ENCODE measurements around the gene CCT3. TPM values are rescaled to one million over a fixed set of nuclear protein-coding genes. Genes with fewer than 3 reads are reported as not detected.
"Not testable (repeated sequence)": the region's sequence is repeated elsewhere in the genome, so short reads cannot be mapped to it uniquely, and the experiment has no call there.

The CCT3 gene
- total RNA-seq, 2 experiments from 2014 or later, result 297 to 406 TPM

DNA sequence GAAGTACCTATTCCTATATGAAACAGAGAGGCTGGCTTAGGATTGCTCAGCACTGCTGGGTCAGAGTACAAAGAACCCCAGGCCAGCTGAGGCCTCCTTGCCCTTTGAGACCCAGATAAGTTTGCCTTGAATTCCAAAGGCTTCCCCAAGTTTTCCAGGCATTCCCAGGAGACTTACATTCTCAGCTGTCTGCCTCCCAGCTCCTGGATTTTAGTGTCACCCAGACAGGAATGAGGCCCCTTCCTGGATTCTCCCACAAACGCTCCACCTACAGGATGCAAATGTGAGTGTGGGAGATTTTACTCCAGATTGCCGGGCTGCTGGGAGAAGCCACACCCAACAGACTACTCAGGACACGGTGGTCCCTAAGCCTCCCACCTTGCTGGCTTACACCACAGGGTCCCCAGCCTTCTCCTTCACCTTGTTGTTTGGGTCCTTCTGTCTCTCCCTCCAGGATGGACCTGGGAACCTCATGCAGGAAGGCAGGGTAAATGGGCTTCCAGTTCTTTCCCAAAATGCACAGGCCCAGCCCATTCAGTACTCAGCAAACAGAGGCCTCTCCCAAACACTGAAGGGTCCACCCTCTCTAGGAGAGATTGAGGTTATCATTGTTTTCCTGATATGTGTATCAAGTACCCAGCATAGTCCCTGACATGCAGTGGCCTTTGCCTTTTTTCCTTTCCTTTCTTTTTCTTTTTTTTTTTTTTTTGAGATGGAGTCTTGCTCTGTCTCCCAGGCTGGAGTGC is 41.5 kb upstream of the CCT3 start:
- CTCF ChIA-PET, result interaction anchor here (0.7 to 1.3 kb wide), 3 partner anchors 21 to 86 kb away, joined by 3 to 4 read pairs (median 3); no protein-coding TSS in a partner anchor
- Mint-ChIP-seq H3K4me3 (no peak overlapping the region), H3K27ac (no peak overlapping the region), H3K27me3 (peaks cover 8% of the 10 kb centered on the region), H3K9me3 (ENCODE audit: low read depth) (no peaks in the 10 kb centered on the region), H3K36me3 (ENCODE audit: low read depth) (no peaks in the 10 kb centered on the region), H3K4me1 (no peaks in the 10 kb centered on the region)
- POLR2A ChIA-PET, result no interaction called here
- ATAC-seq (no peak), DNase-seq (no peak)
- intact Hi-C loops (cut with DNase I, micrococcal nuclease), result loop anchor here in 1 of 2 experiments (10.0 kb wide), 1 partner anchor 175 kb away; no protein-coding TSS in a partner anchor

DNA sequence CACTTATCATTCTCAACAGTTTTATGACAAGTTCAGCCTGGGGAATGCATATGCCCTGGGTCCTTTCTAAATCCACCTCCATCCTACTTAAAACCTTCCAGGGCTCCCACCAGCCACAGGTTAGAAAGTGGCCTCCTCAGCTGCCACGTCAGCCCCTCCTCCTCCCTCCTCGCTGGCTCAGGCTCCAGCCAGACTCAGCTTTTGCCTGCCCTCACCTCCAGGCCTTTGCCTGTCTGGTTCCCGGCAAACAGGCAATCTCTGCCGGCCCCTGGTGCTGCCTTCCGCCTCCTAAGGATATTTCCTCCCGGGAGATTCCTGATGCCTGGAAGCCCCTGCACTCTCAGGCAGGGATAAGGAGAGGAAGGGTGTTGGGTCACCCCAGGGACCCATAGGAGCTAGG is 40.5 kb upstream of the CCT3 start:
- CTCF ChIA-PET, result interaction anchor here (0.7 to 2.3 kb wide), 6 partner anchors 8 to 108 kb away, joined by 3 to 7 read pairs (median 4); no protein-coding TSS in a partner anchor
- H3K36me3 Mint-ChIP-seq (ENCODE audit: low read depth), result no peaks in the 10 kb centered on the region
- H3K4me3 Mint-ChIP-seq, result no peak overlapping the region

DNA sequence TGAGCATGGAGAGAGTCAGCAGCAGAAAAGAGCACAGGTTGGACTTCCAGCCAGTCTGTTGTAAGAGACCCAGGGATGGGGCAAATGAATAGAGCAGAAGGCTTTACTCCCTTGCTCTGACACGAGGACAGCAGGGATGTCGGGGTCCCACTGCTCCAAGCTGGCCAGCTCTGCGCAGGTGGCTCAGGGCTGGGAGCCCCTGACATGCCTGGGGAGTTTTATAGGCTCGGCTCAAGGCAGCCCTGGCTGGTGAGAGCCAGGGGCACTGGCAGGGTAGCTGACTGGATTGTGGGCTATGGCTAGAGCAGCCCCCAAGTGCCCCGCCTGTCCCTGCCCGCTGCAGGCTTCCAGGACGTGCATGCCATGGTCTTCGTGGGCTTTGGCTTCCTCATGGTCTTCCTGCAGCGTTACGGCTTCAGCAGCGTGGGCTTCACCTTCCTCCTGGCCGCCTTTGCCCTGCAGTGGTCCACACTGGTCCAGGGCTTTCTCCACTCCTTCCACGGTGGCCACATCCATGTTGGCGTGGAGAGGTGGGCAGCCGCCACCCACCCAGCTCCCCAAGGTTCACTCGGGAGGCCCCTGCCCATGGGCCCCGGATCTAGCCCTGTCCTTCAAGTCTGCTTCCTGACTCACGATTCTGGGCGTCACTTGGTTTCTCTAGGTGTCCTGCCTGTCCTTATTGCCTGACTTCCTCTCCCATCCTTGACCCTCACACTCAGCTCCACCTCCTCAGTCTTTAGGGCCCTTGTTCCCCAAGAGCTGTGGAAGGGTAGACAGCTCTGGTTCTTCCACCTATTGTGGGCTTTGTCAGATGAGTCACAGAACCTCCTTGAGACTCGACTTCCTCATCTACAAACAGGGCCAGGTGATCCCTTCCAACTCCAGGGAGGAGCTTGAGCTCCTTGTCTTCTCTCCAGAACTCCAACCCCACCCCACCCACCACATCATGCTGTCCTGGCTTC is 39.1 kb upstream of the CCT3 start:
- CTCF ChIA-PET, result interaction anchor here (0.6 to 3.3 kb wide), 6 partner anchors 8 to 551 kb away, joined by 3 to 27 read pairs (median 5); no protein-coding TSS in a partner anchor
- H3K27me3 Mint-ChIP-seq, result peaks cover 16% of the 10 kb centered on the region

More for the DNA sequence above, 40.5 kb upstream of the CCT3 start:
- Mint-ChIP-seq H3K4me1 (no peaks in the 10 kb centered on the region), H3K27me3 (peaks cover 11% of the 10 kb centered on the region), H3K27ac (no peak overlapping the region), H3K9me3 (ENCODE audit: low read depth) (no peaks in the 10 kb centered on the region)
- DNase-seq (no peak), ATAC-seq (no peak)
- intact Hi-C loops (cut with DNase I, micrococcal nuclease), result loop anchor here in 1 of 2 experiments (10.0 kb wide), 1 partner anchor 176 kb away; no protein-coding TSS in a partner anchor
- POLR2A ChIA-PET, result no interaction called here

DNA sequence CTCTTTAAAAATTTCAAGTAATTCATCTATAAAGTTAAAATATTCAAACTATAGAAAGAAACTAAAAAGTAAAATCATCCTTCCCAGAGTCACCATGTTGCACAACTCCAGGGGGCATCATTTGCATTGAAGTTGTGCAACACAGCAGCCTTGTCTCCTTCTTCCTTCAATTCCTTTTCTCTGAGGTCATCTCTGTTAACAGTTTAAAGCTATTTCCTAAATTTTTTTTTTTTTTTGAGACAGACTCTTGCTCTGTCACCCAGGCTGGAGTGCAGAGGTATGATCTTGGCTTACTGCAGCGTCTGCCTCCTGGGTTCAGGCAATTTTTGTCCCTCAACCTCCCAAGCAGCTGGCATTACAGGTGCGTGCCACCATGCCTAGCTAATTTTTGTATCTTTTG is 38.1 kb upstream of the CCT3 start:
- Mint-ChIP-seq H3K4me1 (no peaks in the 10 kb centered on the region), H3K36me3 (ENCODE audit: low read depth) (no peaks in the 10 kb centered on the region), H3K9me3 (ENCODE audit: low read depth) (no peaks in the 10 kb centered on the region), H3K27me3 (peaks cover 16% of the 10 kb centered on the region), H3K4me3 (no peak overlapping the region), H3K27ac (no peak overlapping the region)
- ChIA-PET CTCF (interaction anchor here (0.5 to 3.3 kb wide), 6 partner anchors 9 to 244 kb away, joined by 3 to 27 read pairs (median 3); partner anchors contain the start of genes CCT3 and TSACC), POLR2A (no interaction called here)
- ATAC-seq (no peak), DNase-seq (no peak)
- intact Hi-C loops (cut with DNase I, micrococcal nuclease), result loop anchor here in 1 of 2 experiments (2.0 to 10.0 kb wide), 2 partner anchors 15 to 179 kb away; no protein-coding TSS in a partner anchor

More for the DNA sequence above, 39.1 kb upstream of the CCT3 start:
- Mint-ChIP-seq H3K27ac (no peak overlapping the region), H3K9me3 (ENCODE audit: low read depth) (no peaks in the 10 kb centered on the region), H3K4me1 (no peaks in the 10 kb centered on the region), H3K36me3 (ENCODE audit: low read depth) (no peaks in the 10 kb centered on the region), H3K4me3 (no peak overlapping the region)
- intact Hi-C loops (cut with DNase I, micrococcal nuclease), result loop anchor here in 1 of 2 experiments (2.0 to 10.0 kb wide), 2 partner anchors 16 to 178 kb away; no protein-coding TSS in a partner anchor
- no peak for ATAC-seq
- DNase-seq, result no peak
- POLR2A ChIA-PET, result no interaction called here

DNA sequence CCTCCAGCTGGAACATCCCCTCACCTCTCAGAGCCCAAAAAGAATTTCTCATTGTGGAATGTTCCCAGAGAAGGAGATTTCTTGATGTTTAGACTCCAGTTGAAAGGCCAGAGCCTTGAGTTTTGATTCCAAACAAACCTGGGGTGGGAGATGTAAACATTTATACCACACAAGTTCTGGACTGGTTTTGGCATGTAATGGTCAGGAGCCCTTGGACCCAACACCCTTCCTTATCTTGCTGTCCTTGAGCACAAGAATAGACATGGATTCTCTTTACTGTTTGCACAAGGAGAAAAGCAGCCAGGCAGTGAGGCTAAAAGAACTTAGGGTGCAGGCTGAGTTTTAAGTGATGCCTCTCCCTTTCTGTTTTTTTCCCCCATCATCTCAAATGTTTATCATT is 35.5 kb upstream of the CCT3 start:
- peaks cover 23% of the 10 kb centered on the region for H3K27me3 Mint-ChIP-seq
- H3K4me3 Mint-ChIP-seq, result no peak overlapping the region
- ATAC-seq (no peak), DNase-seq (no peak)
- intact Hi-C loops (cut with DNase I, micrococcal nuclease), result loop anchor here in 1 of 2 experiments (10.0 kb wide), 1 partner anchor 181 kb away; no protein-coding TSS in a partner anchor
- ChIA-PET POLR2A (no interaction called here), CTCF (interaction anchor here (0.7 to 1.9 kb wide), 3 partner anchors 12 to 72 kb away, joined by 3 to 6 read pairs (median 4); no protein-coding TSS in a partner anchor)
- H3K4me1 Mint-ChIP-seq, result peaks cover 2% of the 10 kb centered on the region
- H3K9me3 Mint-ChIP-seq (ENCODE audit: low read depth), result no peaks in the 10 kb centered on the region
- H3K27ac Mint-ChIP-seq, result no peak overlapping the region
- H3K36me3 Mint-ChIP-seq (ENCODE audit: low read depth), result no peaks in the 10 kb centered on the region

DNA sequence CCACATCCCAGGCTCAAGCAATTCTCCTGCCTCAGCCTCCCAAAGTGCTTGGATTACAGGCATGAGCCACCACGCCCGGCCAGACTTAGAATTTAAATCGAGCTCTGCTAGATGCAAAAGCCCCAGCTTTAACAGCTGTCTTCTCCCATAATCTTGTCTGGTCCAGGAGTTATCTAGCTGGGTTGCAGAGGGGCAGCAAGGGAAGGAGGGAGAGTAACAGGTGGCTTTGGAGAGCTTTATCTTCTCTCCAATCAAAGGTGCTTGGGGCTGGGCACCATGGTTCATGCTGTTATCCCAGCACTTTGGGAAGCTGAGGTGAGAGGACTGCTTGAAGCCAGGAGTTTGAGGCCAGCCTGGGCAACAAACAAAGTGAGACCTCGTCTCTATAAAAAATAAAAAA is 34.8 kb upstream of the CCT3 start:
- no peak overlapping the region for H3K4me3 Mint-ChIP-seq
- no peak overlapping the region for H3K27ac Mint-ChIP-seq
- H3K27me3 Mint-ChIP-seq, result peaks cover 25% of the 10 kb centered on the region
- H3K9me3 Mint-ChIP-seq (ENCODE audit: low read depth), result no peaks in the 10 kb centered on the region
- H3K4me1 Mint-ChIP-seq, result peaks cover 2% of the 10 kb centered on the region
- H3K36me3 Mint-ChIP-seq (ENCODE audit: low read depth), result no peaks in the 10 kb centered on the region
- POLR2A ChIA-PET, result no interaction called here
- CTCF ChIA-PET, result interaction anchor here (0.7 to 1.9 kb wide), 3 partner anchors 13 to 73 kb away, joined by 3 to 6 read pairs (median 4); no protein-coding TSS in a partner anchor
- no peak for DNase-seq
- intact Hi-C loops (cut with DNase I, micrococcal nuclease), result loop anchor here in 1 of 2 experiments (10.0 kb wide), 1 partner anchor 182 kb away; no protein-coding TSS in a partner anchor
- no peak for ATAC-seq

DNA sequence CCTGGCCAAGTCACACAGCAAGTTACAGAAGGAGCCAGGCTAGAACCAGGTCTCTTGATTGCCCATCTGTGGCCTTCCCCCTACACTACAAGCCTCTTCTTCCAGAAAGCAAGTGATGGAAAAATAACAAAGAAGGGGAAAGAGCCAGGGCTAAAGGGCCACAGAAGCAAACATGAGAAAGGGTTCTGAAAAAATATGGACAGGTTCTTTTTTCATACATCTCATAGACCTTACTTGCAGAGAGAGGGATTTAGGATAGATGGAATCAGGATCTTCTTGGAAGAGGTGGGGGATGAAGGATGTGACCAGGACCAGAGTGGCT is 34.1 kb upstream of the CCT3 start:
- Mint-ChIP-seq H3K36me3 (ENCODE audit: low read depth) (no peaks in the 10 kb centered on the region), H3K27ac (no peak overlapping the region), H3K4me1 (peaks cover 2% of the 10 kb centered on the region), H3K4me3 (no peak overlapping the region), H3K27me3 (peaks cover 23% of the 10 kb centered on the region), H3K9me3 (ENCODE audit: low read depth) (no peaks in the 10 kb centered on the region)
- ATAC-seq, result no peak
- POLR2A ChIA-PET, result no interaction called here
- intact Hi-C loops (cut with DNase I, micrococcal nuclease), result loop anchor here in 1 of 2 experiments (10.0 kb wide), 1 partner anchor 183 kb away; no protein-coding TSS in a partner anchor
- CTCF ChIA-PET, result interaction anchor here (1.6 to 1.9 kb wide), 2 partner anchors 14 to 73 kb away, joined by 4 to 6 read pairs; no protein-coding TSS in a partner anchor
- DNase-seq, result no peak

DNA sequence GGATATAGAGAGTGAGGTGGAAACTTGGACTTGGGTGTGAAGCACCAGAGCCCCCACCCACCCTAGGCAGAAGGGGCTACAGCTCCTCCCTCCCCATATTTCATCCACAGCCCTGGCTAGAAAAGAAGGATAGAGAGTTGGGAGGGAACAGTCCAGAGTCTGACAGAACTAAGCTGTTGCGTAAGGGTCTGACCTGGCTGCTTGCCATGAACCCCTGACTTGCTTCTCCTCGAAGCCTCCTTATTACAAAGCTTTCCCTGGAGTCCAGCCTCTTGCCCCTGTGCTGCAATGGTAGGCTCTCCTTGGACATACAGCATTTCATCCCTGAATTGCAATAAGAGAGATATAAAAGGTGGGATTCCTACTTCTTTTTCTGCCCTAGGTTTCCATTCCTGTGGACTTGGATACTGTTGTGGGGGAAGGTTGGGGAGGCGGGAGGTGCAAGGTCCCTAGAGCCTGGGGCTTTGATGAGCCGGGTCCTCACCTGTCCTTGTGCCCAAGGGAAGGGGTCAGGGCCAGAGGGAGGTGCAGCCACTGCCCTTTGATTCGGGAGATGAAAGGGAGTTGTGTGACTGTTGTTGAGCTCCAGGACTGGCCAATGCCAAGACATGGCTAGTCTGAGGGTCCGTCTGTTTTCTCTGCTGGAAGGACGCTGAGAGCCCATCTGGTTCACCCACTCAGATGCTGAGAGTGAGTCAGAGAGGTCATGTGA is 33.6 kb upstream of the CCT3 start:
- H3K27me3 Mint-ChIP-seq, result peaks cover 23% of the 10 kb centered on the region
- H3K27ac Mint-ChIP-seq, result no peak overlapping the region
- H3K4me1 Mint-ChIP-seq, result peaks cover 2% of the 10 kb centered on the region
- DNase-seq (no peak), ATAC-seq (peak; percentile 58)
- POLR2A ChIA-PET, result no interaction called here
- no peak overlapping the region for H3K4me3 Mint-ChIP-seq
- H3K9me3 Mint-ChIP-seq (ENCODE audit: low read depth), result no peaks in the 10 kb centered on the region
- CTCF ChIA-PET, result interaction anchor here (0.5 to 1.9 kb wide), 8 partner anchors 9 to 308 kb away, joined by 3 to 14 read pairs (median 4); no protein-coding TSS in a partner anchor
- intact Hi-C loops (cut with DNase I, micrococcal nuclease), result loop anchor here in 1 of 2 experiments (10.0 kb wide), 1 partner anchor 183 kb away; no protein-coding TSS in a partner anchor
- no peaks in the 10 kb centered on the region for H3K36me3 Mint-ChIP-seq (ENCODE audit: low read depth)

DNA sequence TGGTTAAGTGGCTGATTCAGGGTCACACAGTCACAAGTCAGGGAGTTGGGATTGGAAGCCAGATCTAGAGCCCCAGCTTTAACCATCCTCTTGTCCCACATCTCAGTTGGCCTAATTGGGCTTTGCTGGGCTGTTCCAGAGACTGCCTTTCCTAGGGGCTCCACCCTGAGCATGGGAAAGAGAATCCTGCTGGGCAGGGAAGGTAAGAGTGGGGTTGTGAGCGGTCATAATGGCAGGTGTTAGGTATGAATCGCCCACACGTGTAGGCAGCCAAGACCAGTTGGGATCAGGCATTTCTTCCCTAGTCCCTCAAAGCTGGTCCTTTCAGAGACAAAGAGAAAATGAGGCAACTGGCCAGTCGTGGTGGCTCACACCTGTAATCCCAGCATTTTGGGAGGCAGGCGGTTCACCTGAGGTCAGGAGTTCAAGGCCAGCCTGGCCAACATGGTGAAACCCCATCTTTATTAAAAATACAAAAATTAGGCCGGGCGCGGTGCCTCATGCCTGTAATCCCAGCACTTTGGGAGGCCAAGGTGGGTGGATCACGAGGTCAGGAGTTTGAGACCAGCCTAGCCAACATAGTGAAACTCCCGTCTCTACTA is 31.7 kb upstream of the CCT3 start:
- H3K9me3 Mint-ChIP-seq (ENCODE audit: low read depth); POLR2A ChIA-PET; H3K27ac Mint-ChIP-seq; H3K36me3 Mint-ChIP-seq (ENCODE audit: low read depth); DNase-seq; ATAC-seq; H3K4me1 Mint-ChIP-seq: not testable (repeated sequence)
- Mint-ChIP-seq H3K27me3 (peaks cover 22% of the 10 kb centered on the region), H3K4me3 (peak overlapping the region; percentile 47)
- intact Hi-C loops (cut with DNase I, micrococcal nuclease), result loop anchor here in 1 of 2 experiments (2.0 to 10.0 kb wide), 2 partner anchors 21 to 185 kb away; no protein-coding TSS in a partner anchor
- CTCF ChIA-PET, result interaction anchor here (0.6 to 1.4 kb wide), 3 partner anchors 16 to 253 kb away, joined by 3 to 7 read pairs (median 3); no protein-coding TSS in a partner anchor
